ENCODE results near the gene SLC13A3. TPM values are rescaled to one million over a fixed set of nuclear protein-coding genes. Genes with fewer than 3 reads are reported as not detected.

SLC13A3 gene
- total RNA-seq, 1 donor from 2014 or later: 7.9 TPM

- H3K9me3 Mint-ChIP-seq: no peaks in the 10 kb centered on the region
- no peaks in the 10 kb centered on the region for H3K36me3 Mint-ChIP-seq
- no peak overlapping the region for H3K4me3 Mint-ChIP-seq
- TF ChIP-seq, protein P1, sequence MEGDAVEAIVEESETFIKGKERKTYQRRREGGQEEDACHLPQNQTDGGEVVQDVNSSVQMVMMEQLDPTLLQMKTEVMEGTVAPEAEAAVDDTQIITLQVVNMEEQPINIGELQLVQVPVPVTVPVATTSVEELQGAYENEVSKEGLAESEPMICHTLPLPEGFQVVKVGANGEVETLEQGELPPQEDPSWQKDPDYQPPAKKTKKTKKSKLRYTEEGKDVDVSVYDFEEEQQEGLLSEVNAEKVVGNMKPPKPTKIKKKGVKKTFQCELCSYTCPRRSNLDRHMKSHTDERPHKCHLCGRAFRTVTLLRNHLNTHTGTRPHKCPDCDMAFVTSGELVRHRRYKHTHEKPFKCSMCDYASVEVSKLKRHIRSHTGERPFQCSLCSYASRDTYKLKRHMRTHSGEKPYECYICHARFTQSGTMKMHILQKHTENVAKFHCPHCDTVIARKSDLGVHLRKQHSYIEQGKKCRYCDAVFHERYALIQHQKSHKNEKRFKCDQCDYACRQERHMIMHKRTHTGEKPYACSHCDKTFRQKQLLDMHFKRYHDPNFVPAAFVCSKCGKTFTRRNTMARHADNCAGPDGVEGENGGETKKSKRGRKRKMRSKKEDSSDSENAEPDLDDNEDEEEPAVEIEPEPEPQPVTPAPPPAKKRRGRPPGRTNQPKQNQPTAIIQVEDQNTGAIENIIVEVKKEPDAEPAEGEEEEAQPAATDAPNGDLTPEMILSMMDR (conservative IDR thresholded peaks at IDR 0.05): no peak
- no peaks in the 10 kb centered on the region for H3K4me1 Mint-ChIP-seq (ENCODE audit: unreplicated experiment)
- H3K27ac Mint-ChIP-seq: no peak overlapping the region
- no peak for DNase-seq (ENCODE audit: extremely low spot score, unreplicated experiment)
- peaks cover 3% of the 10 kb centered on the region for H3K27me3 Mint-ChIP-seq
These were observed 74.4 kb downstream of the SLC13A3 start for GRCh38 chr20:46576774-46577395.

DNA sequence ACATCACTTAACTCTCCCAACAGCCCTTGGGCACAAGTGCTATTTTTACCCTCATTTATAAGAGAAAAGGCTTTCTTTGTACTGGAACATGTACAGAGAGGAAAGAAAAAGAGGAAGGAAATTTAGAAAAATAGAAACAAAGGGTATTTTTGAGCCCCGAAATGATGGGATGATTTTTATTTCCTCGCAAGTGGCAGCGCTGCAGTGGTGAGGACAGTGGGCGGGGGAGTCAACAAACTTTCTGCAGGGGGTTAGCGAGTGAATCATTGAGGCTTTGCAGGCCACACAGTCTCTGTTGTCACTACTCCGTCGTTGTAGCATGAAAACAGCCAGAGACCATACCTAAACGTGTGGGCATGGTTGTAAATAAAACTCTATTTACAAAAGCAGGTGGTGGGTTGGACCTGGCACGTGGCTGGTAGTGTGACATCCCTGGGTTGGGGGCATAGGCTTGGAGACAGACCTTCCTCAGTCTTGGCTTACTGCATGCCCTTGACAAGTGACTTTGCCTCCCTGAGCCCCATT is 75.3 kb downstream of the SLC13A3 start:
- peaks cover 4% of the 10 kb centered on the region for H3K27me3 Mint-ChIP-seq
- DNase-seq (ENCODE audit: extremely low spot score, unreplicated experiment): no peak
- TF ChIP-seq, protein P1 (conservative IDR thresholded peaks at IDR 0.05): no peak
- no peaks in the 10 kb centered on the region for H3K36me3 Mint-ChIP-seq
- H3K4me3 Mint-ChIP-seq: no peak overlapping the region
- H3K4me1 Mint-ChIP-seq (ENCODE audit: unreplicated experiment): no peaks in the 10 kb centered on the region
- H3K27ac Mint-ChIP-seq: no peak overlapping the region
- no peaks in the 10 kb centered on the region for H3K9me3 Mint-ChIP-seq

- Mint-ChIP-seq H3K27me3 (peaks cover 4% of the 10 kb centered on the region), H3K4me1 (ENCODE audit: unreplicated experiment) (no peaks in the 10 kb centered on the region), H3K36me3 (no peaks in the 10 kb centered on the region), H3K4me3 (no peak overlapping the region), H3K27ac (no peak overlapping the region), H3K9me3 (no peaks in the 10 kb centered on the region)
- TF ChIP-seq, protein P1 (conservative IDR thresholded peaks at IDR 0.05): no peak
- no peak for DNase-seq (ENCODE audit: extremely low spot score, unreplicated experiment)
These were observed 75.9 kb downstream of the SLC13A3 start for GRCh38 chr20:46575394-46575793.

GRCh38 chr20:46573788-46574584 is 77.3 kb downstream of the SLC13A3 start:
- Mint-ChIP-seq H3K4me1 (ENCODE audit: unreplicated experiment) (no peaks in the 10 kb centered on the region), H3K36me3 (no peaks in the 10 kb centered on the region), H3K9me3 (no peaks in the 10 kb centered on the region), H3K27me3 (peaks cover 4% of the 10 kb centered on the region), H3K4me3 (no peak overlapping the region), H3K27ac (no peak overlapping the region)
- TF ChIP-seq, protein P1 (conservative IDR thresholded peaks at IDR 0.05): no peak
- DNase-seq (ENCODE audit: extremely low spot score, unreplicated experiment): no peak

- no peaks in the 10 kb centered on the region for H3K36me3 Mint-ChIP-seq
- H3K9me3 Mint-ChIP-seq: no peaks in the 10 kb centered on the region
- TF ChIP-seq, protein P1 (conservative IDR thresholded peaks at IDR 0.05): no peak
- no peak overlapping the region for H3K27ac Mint-ChIP-seq
- DNase-seq (ENCODE audit: extremely low spot score, unreplicated experiment): no peak
- H3K27me3 Mint-ChIP-seq: peaks cover 4% of the 10 kb centered on the region
- no peak overlapping the region for H3K4me3 Mint-ChIP-seq
- peaks cover 4% of the 10 kb centered on the region for H3K4me1 Mint-ChIP-seq (ENCODE audit: unreplicated experiment)
These were observed 78.0 kb downstream of the SLC13A3 start for GRCh38 chr20:46573234-46573633.

Measured in type B pancreatic cell (in vitro differentiated cells).